NCI-H146 (cell line): ENCODE data around the gene PALS2.

Source experiments
- DNase-seq: peaks from one replicate; lab custom pipeline; 2025; lab: John Stamatoyannopoulos, UW

PALS2 gene

DNA sequence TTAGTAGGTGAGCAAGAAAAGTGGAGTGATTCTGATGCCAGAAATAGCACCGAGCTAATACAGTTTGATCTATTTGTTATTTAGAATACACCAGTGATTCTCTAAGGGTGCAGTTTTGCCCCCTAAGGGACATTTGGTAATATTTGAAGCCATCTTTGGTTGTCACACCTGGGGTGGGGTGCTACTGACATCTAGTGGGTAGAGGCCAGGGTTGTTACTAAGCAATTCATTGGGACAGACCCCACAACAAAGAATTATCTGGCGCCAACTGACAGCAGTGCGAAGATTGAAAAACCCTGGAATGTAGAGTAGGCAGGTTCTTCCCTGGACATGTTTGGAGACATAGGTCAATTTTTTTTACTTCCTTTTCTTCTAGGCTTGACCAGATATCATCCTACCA is 14.6 kb downstream of the PALS2 start:
- peak; percentile 44 for DNase-seq

DNA sequence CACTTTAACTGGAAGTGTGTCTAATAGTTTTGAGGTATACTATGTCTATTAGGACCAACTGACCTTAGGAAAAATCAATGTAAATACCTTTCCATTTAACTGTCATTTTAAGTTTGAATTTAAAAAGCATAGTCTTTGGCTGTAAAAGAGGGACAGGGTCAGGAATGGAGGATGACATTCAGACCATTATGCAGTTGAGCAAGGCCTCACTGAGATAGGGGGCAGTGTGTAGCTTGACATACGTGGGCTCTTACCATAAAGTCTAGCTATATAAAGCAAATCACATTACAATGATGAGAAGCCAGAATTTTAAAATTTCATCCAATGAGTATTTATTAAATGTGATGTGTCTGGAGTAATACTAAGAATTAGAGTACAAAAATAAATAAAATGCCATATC is 17.9 kb downstream of the PALS2 start:
- no peak for DNase-seq

DNA sequence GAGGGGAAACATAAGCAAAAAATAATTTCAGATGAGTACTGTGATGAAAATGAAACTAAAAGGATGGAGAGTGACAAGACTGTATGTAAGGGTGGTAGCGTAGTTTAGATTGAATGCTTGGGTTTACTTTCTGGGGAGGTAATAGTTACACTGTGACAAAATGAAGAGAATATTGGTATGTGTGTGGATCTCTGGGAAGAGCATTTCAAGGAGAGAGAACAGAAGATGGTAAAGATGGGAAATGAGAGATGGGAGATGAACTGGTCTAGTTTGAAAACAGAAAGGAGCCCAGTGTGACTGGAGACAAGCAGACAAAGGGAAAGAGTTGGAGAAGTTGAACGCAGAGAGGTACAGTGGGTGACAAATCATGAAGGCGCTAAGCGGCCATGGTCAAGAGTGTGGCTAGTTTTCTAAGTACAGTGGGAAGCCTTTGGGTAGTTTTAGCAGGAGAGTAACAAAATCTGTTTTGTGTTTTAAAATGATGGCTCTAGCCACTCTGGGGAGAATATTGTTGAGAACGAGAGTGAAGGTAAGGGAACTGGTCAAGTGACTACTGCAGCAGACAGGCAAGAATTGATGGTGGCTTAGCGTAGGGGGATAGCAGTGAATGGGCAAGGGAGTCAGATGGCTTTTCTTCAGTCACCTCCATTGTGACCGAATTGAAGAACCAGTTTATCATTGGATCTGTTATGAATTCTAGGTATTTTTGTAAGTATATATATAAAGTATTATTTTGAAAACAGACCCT is 22.6 kb downstream of the PALS2 start:
- no peak for DNase-seq

GRCh38 chr7:24597014-24597413 is 23.8 kb downstream of the PALS2 start:
- DNase-seq: no peak

GRCh38 chr7:24601600-24601999 is 28.3 kb downstream of the PALS2 start:
- no peak for DNase-seq

DNA sequence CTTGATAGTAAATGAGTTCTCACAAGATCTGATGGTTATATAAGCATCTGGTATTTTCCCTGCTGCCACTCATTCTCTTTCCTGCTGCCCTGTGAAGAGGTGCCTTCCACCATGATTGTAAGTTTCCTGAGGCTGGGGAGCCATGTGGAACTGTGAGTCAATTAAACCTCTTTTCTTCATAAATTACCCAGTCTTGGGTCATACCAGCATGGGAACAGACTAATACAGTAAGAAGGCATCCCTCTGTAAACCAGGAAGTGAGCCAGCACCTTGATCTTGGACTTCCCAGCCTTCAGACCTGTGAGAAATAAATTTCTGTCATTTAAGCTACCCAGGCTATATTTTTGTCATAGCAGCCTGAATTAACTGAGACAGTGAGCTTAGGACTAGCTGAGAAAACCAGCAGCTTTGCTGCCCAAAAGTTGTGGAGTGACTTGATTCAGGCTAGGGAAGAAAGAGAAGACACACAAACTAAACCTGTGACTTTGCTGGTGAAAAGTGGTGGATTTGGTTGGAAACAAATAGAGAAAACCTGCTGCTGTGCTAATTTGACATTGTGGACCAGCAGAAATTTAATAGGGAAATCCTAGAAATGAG is 29.7 kb downstream of the PALS2 start:
- no peak for DNase-seq

- no peak for DNase-seq
Observed at GRCh38 chr7:24604630-24605029, 31.4 kb downstream of the PALS2 start.

GRCh38 chr7:24608504-24608903 is 35.3 kb downstream of the PALS2 start:
- DNase-seq: no peak

- no peak for DNase-seq
Observed at GRCh38 chr7:24609059-24609458, 35.8 kb downstream of the PALS2 start.

GRCh38 chr7:24609570-24609969 is 36.3 kb downstream of the PALS2 start:
- no peak for DNase-seq

DNA sequence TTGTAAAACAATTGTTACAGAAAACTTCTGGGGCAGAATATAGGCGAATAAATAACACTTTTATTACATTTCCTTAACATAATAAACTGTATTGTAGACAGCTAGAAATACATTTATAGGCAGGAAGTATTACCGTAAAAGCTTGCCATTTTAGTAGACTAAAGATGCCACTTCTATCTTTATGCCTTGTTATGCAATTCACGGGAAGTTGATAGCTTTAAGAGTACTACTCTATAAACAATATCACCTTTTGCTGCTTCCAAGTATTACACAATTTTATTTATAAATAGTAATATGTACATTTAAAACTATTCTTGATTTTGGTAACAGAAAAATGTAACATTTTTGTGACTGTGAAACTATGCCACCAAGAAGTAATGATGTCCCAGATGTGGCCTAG is 37.9 kb downstream of the PALS2 start:
- DNase-seq: no peak

- DNase-seq: no peak
Observed at GRCh38 chr7:24617957-24618616, 44.8 kb downstream of the PALS2 start.

- DNase-seq: no peak
Observed at GRCh38 chr7:24619978-24620377, 46.7 kb downstream of the PALS2 start.

- no peak for DNase-seq
Observed at GRCh38 chr7:24622646-24623182, 49.5 kb downstream of the PALS2 start.
